WTC11 (cell line): ENCODE measurements around the gene GSTM1. TPM values are rescaled to one million over a fixed set of nuclear protein-coding genes. Genes with fewer than 3 reads are reported as not detected.

Source experiments
- ATAC-seq: fragments of 200-7000 bp; cut with Tn5 transposase; 2 replicates; pipeline ENCODE4 v1.10.0; 2021; ENCODE audit warnings: mild to moderate bottlenecking, moderate library complexity
- CTCF ChIA-PET: fragments of 300-600 bp; sonication (Branson Sonifier 250); formaldehyde crosslinking; loops from one replicate; lab custom pipeline; 2021; ENCODE audit warnings: antibody characterized with exemption; lab: Charles Lee
- POLR2A ChIA-PET: fragments of 350-600 bp; sonication (Branson Sonifier 250); formaldehyde crosslinking; loops from one replicate; lab custom pipeline; 2021; ENCODE audit warnings: antibody characterized with exemption; lab: Charles Lee
- DNase-seq: peaks from one replicate; pipeline ENCODE4 v3.0.0; 2021; ENCODE audit warnings: low spot score
- H3K27ac Mint-ChIP-seq: 2 replicates; pipeline ENCODE4 v1.8.0; 2021; ENCODE audit warnings: mixed read lengths
- H3K27me3 Mint-ChIP-seq: 2 replicates; pipeline ENCODE4 v1.8.0; 2021; ENCODE audit warnings: low read depth, mild to moderate bottlenecking, moderate library complexity, mixed read lengths
- H3K36me3 Mint-ChIP-seq: 2 replicates; pipeline ENCODE4 v1.8.0; 2021; ENCODE audit warnings: mixed read lengths
- H3K4me1 Mint-ChIP-seq: 2 replicates; pipeline ENCODE4 v1.8.0; 2022; ENCODE audit warnings: mixed read lengths
- H3K4me3 Mint-ChIP-seq: 2 replicates; pipeline ENCODE4 v1.8.0; 2021; ENCODE audit warnings: mild to moderate bottlenecking, moderate library complexity, mixed read lengths
- H3K9me3 Mint-ChIP-seq: 2 replicates; pipeline ENCODE4 v1.8.0; 2021; ENCODE audit warnings: mixed read lengths
- AR ChIP-seq: fragments of 250-450 bp; sonication (Bioruptor Pico); IDR thresholded peaks from 2 replicates; pipeline ENCODE4 v1.9.0; 2021; ENCODE audit warnings: mild to moderate bottlenecking
- ATF2 ChIP-seq: sonication (generic); formaldehyde crosslinking; IDR thresholded peaks from 2 replicates; pipeline ENCODE4 v1.8.1; 2022; ENCODE audit warnings: low read depth, missing genetic modification reagents, borderline replicate concordance
- ATF6 ChIP-seq: sonication (generic); formaldehyde crosslinking; IDR thresholded peaks from 2 replicates; pipeline ENCODE4 v1.8.1; 2023; ENCODE audit warnings: mild to moderate bottlenecking, missing genetic modification reagents
- CREB1 ChIP-seq: sonication (generic); formaldehyde crosslinking; IDR thresholded peaks from 2 replicates; pipeline ENCODE4 v1.8.0; 2023; ENCODE audit warnings: mild to moderate bottlenecking, missing genetic modification reagents
- E2F4 ChIP-seq: sonication (generic); formaldehyde crosslinking; IDR thresholded peaks from 2 replicates; pipeline ENCODE4 v1.8.1; 2022; ENCODE audit warnings: low read depth, mild to moderate bottlenecking, moderate library complexity, missing genetic modification reagents, borderline replicate concordance
- ETV6 ChIP-seq: sonication (generic); formaldehyde crosslinking; IDR thresholded peaks from 2 replicates; pipeline ENCODE4 v1.8.1; 2022; ENCODE audit warnings: mild to moderate bottlenecking, missing genetic modification reagents
- HMGXB4 ChIP-seq: sonication (generic); formaldehyde crosslinking; IDR thresholded peaks from 2 replicates; pipeline ENCODE4 v1.8.1; 2023; ENCODE audit warnings: mild to moderate bottlenecking, moderate library complexity, missing genetic modification reagents
- MAX ChIP-seq: sonication (generic); formaldehyde crosslinking; IDR thresholded peaks from 2 replicates; pipeline ENCODE4 v1.8.0; 2022; ENCODE audit warnings: mild to moderate bottlenecking, missing genetic modification reagents
- MYBL2 ChIP-seq: sonication (generic); formaldehyde crosslinking; IDR thresholded peaks from 2 replicates; pipeline ENCODE4 v1.8.1; 2023; ENCODE audit warnings: mild to moderate bottlenecking, moderate library complexity, missing genetic modification reagents
- NFYB ChIP-seq: sonication (generic); formaldehyde crosslinking; conservative IDR thresholded peaks from 2 replicates; pipeline ENCODE4 v1.8.0; 2022; ENCODE audit warnings: low read depth, missing genetic modification reagents
- NR2C2 ChIP-seq: sonication (generic); formaldehyde crosslinking; IDR thresholded peaks from 2 replicates; pipeline ENCODE4 v1.8.0; 2022; ENCODE audit warnings: mild to moderate bottlenecking, missing genetic modification reagents
- NR3C1 ChIP-seq: sonication (generic); formaldehyde crosslinking; conservative IDR thresholded peaks from 2 replicates; pipeline ENCODE4 v1.8.1; 2023; ENCODE audit warnings: low read depth, mild to moderate bottlenecking, missing genetic modification reagents
- OVOL2 ChIP-seq: fragments of 250-450 bp; sonication (Bioruptor Pico); IDR thresholded peaks from 2 replicates; pipeline ENCODE4 v1.9.0; 2021; ENCODE audit warnings: mild to moderate bottlenecking, borderline replicate concordance
- USF1 ChIP-seq: sonication (generic); formaldehyde crosslinking; IDR thresholded peaks from 2 replicates; pipeline ENCODE4 v1.8.0; 2022; ENCODE audit warnings: mild to moderate bottlenecking, missing genetic modification reagents
- ZNF138 ChIP-seq: sonication (generic); formaldehyde crosslinking; conservative IDR thresholded peaks from 2 replicates; pipeline ENCODE4 v1.8.1; 2022; ENCODE audit warnings: mild to moderate bottlenecking, moderate library complexity, missing genetic modification reagents
- ZNF219 ChIP-seq: sonication (generic); formaldehyde crosslinking; IDR thresholded peaks from 2 replicates; pipeline ENCODE4 v1.8.0; 2023; ENCODE audit warnings: missing genetic modification reagents, mild to moderate bottlenecking, borderline replicate concordance
- ZNF263 ChIP-seq: sonication (generic); formaldehyde crosslinking; IDR thresholded peaks from 2 replicates; pipeline ENCODE4 v1.8.1; 2022; ENCODE audit warnings: low read depth, mild to moderate bottlenecking, moderate library complexity, missing genetic modification reagents
- ZNF281 ChIP-seq: sonication (generic); formaldehyde crosslinking; IDR thresholded peaks from 2 replicates; pipeline ENCODE4 v1.8.0; 2023; ENCODE audit warnings: mild to moderate bottlenecking, missing genetic modification reagents
- ZNF671 ChIP-seq: fragments of 250-450 bp; sonication (Bioruptor Pico); IDR thresholded peaks from 2 replicates; pipeline ENCODE4 v1.8.0; 2021; ENCODE audit warnings: mild to moderate bottlenecking
- total RNA-seq: library from RNA; stranded (reverse); gene quantifications from 3 replicates; pipeline ENCODE4 v1.2.3, GENCODE V29; 2021

GSTM1 gene
- total RNA-seq, 1 experiment from 2014 or later: not detected

- Mint-ChIP-seq H3K4me1 (no peaks in the 10 kb centered on the region), H3K27me3 (peaks cover 19% of the 10 kb centered on the region), H3K4me3 (no peak overlapping the region), H3K36me3 (peaks cover 21% of the 10 kb centered on the region), H3K9me3 (peaks cover 32% of the 10 kb centered on the region), H3K27ac (no peak overlapping the region)
- DNase-seq (no peak), ATAC-seq (no peak)
- CTCF ChIA-PET: no interaction called here
- TF ChIP-seq ZNF281: no peak
- TF ChIP-seq E2F4: no peak
- TF ChIP-seq OVOL2 (CRISPR knock-in tag): no peak
- TF ChIP-seq ZNF671: no peak
- TF ChIP-seq MYBL2 (CRISPR knock-in tag): no peak
- no peak for TF ChIP-seq ZNF263 (CRISPR knock-in tag)
- TF ChIP-seq USF1: no peak
- no peak for TF ChIP-seq ZNF219 (CRISPR knock-in tag)
- no peak for TF ChIP-seq NFYB
- TF ChIP-seq NR2C2 (CRISPR knock-in tag): no peak
- TF ChIP-seq CREB1: no peak
- no peak for TF ChIP-seq AR (CRISPR knock-in tag)
- TF ChIP-seq ZNF138 (CRISPR knock-in tag): no peak
- TF ChIP-seq MAX (CRISPR knock-in tag): no peak
- TF ChIP-seq HMGXB4 (CRISPR knock-in tag): no peak
- no peak for TF ChIP-seq NR3C1 (CRISPR knock-in tag)
- no peak for TF ChIP-seq ETV6 (CRISPR knock-in tag)
- no peak for TF ChIP-seq ATF2 (CRISPR knock-in tag)
- TF ChIP-seq ATF6: no peak
- POLR2A ChIA-PET: no interaction called here
These were observed 35.5 kb downstream of the GSTM1 start for GRCh38 chr1:109722908-109723691.
